ENCODE results near the gene CCDC159.

- TF ChIP-seq CTCF (optimal IDR thresholded peaks at IDR 0.05 in 1 of 3, IDR thresholded peaks at IDR 0.05 in 1 of 3, conservative IDR thresholded peaks at IDR 0.05 in 1 of 3; ENCODE audit: extremely low read depth in 1 of 3, insufficient read depth in 2 of 3, low read length in 3 of 3) (no peak), EZH2 (IDR thresholded peaks at IDR 0.05; ENCODE audit: low read length) (no peak)
These were observed 17.6 kb downstream of the CCDC159 start for GRCh38 chr19:11363881-11364280.

Data from keratinocyte (primary cell).